Neural progenitor cell (in vitro differentiated cells): Measurements from ENCODE around the gene DNAJC30. TPM values are rescaled to one million over a fixed set of nuclear protein-coding genes. Genes with fewer than 3 reads are reported as not detected.

ENCODE experiments used
- DNase-seq: peaks from one replicate; pipeline ENCODE4 v3.0.0-alpha.2; 2016; ENCODE audit warnings: low spot score
- H2AFZ ChIP-seq: fragments of 200-600 bp; sonication (generic); replicated peaks from 2 replicates; pipeline ENCODE4 v1.6.1; 2016; ENCODE audit warnings: antibody characterized with exemption
- H3F3A ChIP-seq: fragments of 200-600 bp; sonication (generic); 2 replicates; pipeline ENCODE4 v1.6.1; 2016; ENCODE audit warnings: antibody characterized with exemption, low read depth
- H3K27ac ChIP-seq: fragments of 200-600 bp; sonication (generic); 2 replicates; pipeline ENCODE4 v1.5.1; 2016; ENCODE audit warnings: mild to moderate bottlenecking
- H3K27me3 ChIP-seq: fragments of 200-600 bp; sonication (generic); 2 replicates; pipeline ENCODE4 v1.6.1; 2016; ENCODE audit warnings: mild to moderate bottlenecking, moderate library complexity
- H3K36me3 ChIP-seq: fragments of 200-600 bp; sonication (generic); 2 replicates; pipeline ENCODE4 v1.5.1; 2016
- H3K4me1 ChIP-seq: fragments of 200-600 bp; sonication (generic); 2 replicates; pipeline ENCODE4 v1.6.1; 2016; ENCODE audit warnings: mixed run types
- H3K4me2 ChIP-seq: fragments of 200-600 bp; sonication (generic); 2 replicates; pipeline ENCODE4 v1.6.1; 2016
- H3K4me3 ChIP-seq: fragments of 200-600 bp; sonication (generic); 2 replicates; pipeline ENCODE4 v1.5.1; 2016
- H3K79me2 ChIP-seq: fragments of 200-600 bp; sonication (generic); 2 replicates; pipeline ENCODE4 v1.6.1; 2016; ENCODE audit warnings: low read depth
- H3K9ac ChIP-seq: fragments of 200-600 bp; sonication (generic); 2 replicates; pipeline ENCODE4 v1.6.1; 2016
- H3K9me3 ChIP-seq: fragments of 200-600 bp; sonication (generic); 2 replicates; pipeline ENCODE4 v1.5.1; 2016; ENCODE audit warnings: low read depth
- H4K20me1 ChIP-seq: fragments of 200-600 bp; sonication (generic); 2 replicates; pipeline ENCODE4 v1.6.1; 2016; ENCODE audit warnings: low read depth
- H3K27ac Mint-ChIP-seq: 3 replicates; pipeline ENCODE4 v1.8.0; 2021; ENCODE audit warnings: mixed read lengths
- H3K27me3 Mint-ChIP-seq: 2 replicates; pipeline ENCODE4 v1.8.0; 2022; ENCODE audit warnings: low read depth, mild to moderate bottlenecking, inconsistent platforms, moderate library complexity, mixed read lengths; ENCODE audit not compliant: insufficient read depth
- H3K36me3 Mint-ChIP-seq: 3 replicates; pipeline ENCODE4 v1.8.0; 2021; ENCODE audit warnings: mixed read lengths
- H3K4me1 Mint-ChIP-seq: 3 replicates; pipeline ENCODE4 v1.8.0; 2021; ENCODE audit warnings: mixed read lengths
- H3K4me3 Mint-ChIP-seq: 3 replicates; pipeline ENCODE4 v1.8.0; 2021; ENCODE audit warnings: mild to moderate bottlenecking, moderate library complexity, mixed read lengths
- H3K9me3 Mint-ChIP-seq: 3 replicates; pipeline ENCODE4 v1.8.0; 2020; ENCODE audit warnings: mixed read lengths
- CTCF ChIP-seq: fragments of 200-600 bp; sonication (generic); IDR thresholded peaks from 2 replicates; pipeline ENCODE4 v1.5.1; 2017; ENCODE audit warnings: antibody characterized with exemption, mild to moderate bottlenecking
- EZH2 ChIP-seq: fragments of 200-600 bp; sonication (generic); IDR thresholded peaks from 2 replicates; pipeline ENCODE4 v1.6.1; 2017; ENCODE audit warnings: antibody characterized with exemption, mild to moderate bottlenecking, moderate library complexity
- EZH2phosphoT487 ChIP-seq: fragments of 200-600 bp; sonication (generic); IDR thresholded peaks from 2 replicates; pipeline ENCODE4 v1.6.1; 2017; ENCODE audit warnings: antibody characterized with exemption
- total RNA-seq: library from RNA; depleted of rRNA; stranded (reverse); fragments of >200 nt; gene quantifications from 2 replicates; pipeline ENCODE4 v1.2.3, GENCODE V29; 2015; ENCODE audit warnings: low replicate concordance

The DNAJC30 gene
- total RNA-seq, 1 donor from 2014 or later: 0.94 TPM

- H3K4me1 Mint-ChIP-seq: peaks cover 23% of the 10 kb centered on the region
- H3K27ac ChIP-seq: peak overlapping the region; percentile 61
- H3K9me3 ChIP-seq: no peaks in the 10 kb centered on the region
- no peaks in the 10 kb centered on the region for H3K36me3 ChIP-seq
- H3K79me2 ChIP-seq: peaks cover 68% of the 10 kb centered on the region
- no peaks in the 10 kb centered on the region for H3F3A ChIP-seq
- H3K4me1 ChIP-seq: peaks cover 9% of the 10 kb centered on the region
- H2AFZ ChIP-seq: peak overlapping the region; percentile 93
- H3K27me3 Mint-ChIP-seq: peaks cover 8% of the 10 kb centered on the region
- peak overlapping the region; percentile 93 for H3K4me2 ChIP-seq
- H3K9ac ChIP-seq: peak overlapping the region; percentile 90
- H3K27ac Mint-ChIP-seq: no peak overlapping the region
- peak overlapping the region; percentile 95 for H3K4me3 ChIP-seq
- H3K4me3 Mint-ChIP-seq: peak overlapping the region; percentile 98
- peaks cover 15% of the 10 kb centered on the region for H3K36me3 Mint-ChIP-seq
- DNase-seq: peak; percentile 33
- H4K20me1 ChIP-seq: peaks cover 24% of the 10 kb centered on the region
- H3K27me3 ChIP-seq: no peaks in the 10 kb centered on the region
- no peak for TF ChIP-seq CTCF
- TF ChIP-seq EZH2: no peak
- no peak for TF ChIP-seq EZH2phosphoT487
- H3K9me3 Mint-ChIP-seq: no peaks in the 10 kb centered on the region
These were observed 553 bp downstream of the DNAJC30 start for GRCh38 chr7:73682745-73683055.

- Histone ChIP-seq H4K20me1 (peaks cover 24% of the 10 kb centered on the region), H3K4me1 (peaks cover 9% of the 10 kb centered on the region), H3F3A (no peaks in the 10 kb centered on the region), H3K4me3 (peak overlapping the region; percentile 95), H3K4me2 (peak overlapping the region; percentile 93), H2AFZ (no peak overlapping the region), H3K9me3 (no peaks in the 10 kb centered on the region), H3K36me3 (no peaks in the 10 kb centered on the region), H3K79me2 (peaks cover 60% of the 10 kb centered on the region), H3K27ac (no peak overlapping the region), H3K9ac (peak overlapping the region; percentile 15), H3K27me3 (no peaks in the 10 kb centered on the region)
- Mint-ChIP-seq H3K4me3 (peak overlapping the region; percentile 98), H3K27me3 (peaks cover 8% of the 10 kb centered on the region), H3K9me3 (no peaks in the 10 kb centered on the region), H3K4me1 (peaks cover 23% of the 10 kb centered on the region), H3K36me3 (peaks cover 15% of the 10 kb centered on the region), H3K27ac (no peak overlapping the region)
- no peak for TF ChIP-seq EZH2phosphoT487
- no peak for TF ChIP-seq EZH2
- no peak for TF ChIP-seq CTCF
- DNase-seq: no peak
These were observed 2.2 kb downstream of the DNAJC30 start for GRCh38 chr7:73681031-73681430.

DNA sequence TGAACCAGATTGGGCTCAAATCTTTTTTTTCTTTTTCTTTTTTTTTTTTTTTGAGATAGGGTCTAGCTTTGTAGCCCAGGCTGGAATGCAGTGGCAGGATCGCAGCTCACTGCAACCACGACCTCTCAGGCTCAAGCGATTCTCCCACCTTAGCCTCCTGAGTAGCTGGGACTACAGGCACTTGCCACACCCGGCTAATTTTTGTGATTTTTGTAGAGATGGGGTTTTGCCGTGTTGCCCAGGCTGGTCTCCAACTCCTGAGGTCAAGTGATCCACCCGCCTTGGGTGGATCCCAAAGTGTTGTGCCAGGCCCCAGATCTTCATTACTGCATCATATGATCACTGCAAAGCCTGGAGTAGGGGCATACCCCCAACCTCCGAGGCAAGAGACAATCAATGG, 2.8 kb downstream of the DNAJC30 start:
- Histone ChIP-seq H3K9ac (no peak overlapping the region), H3K4me2 (no peak overlapping the region), H3K4me3 (no peak overlapping the region), H3K27me3 (no peaks in the 10 kb centered on the region), H3K4me1 (peaks cover 9% of the 10 kb centered on the region), H3K79me2 (peaks cover 54% of the 10 kb centered on the region), H3K36me3 (no peaks in the 10 kb centered on the region), H3F3A (peaks cover 2% of the 10 kb centered on the region), H4K20me1 (peaks cover 24% of the 10 kb centered on the region), H2AFZ (no peak overlapping the region), H3K9me3 (no peaks in the 10 kb centered on the region), H3K27ac (no peak overlapping the region)
- H3K36me3 Mint-ChIP-seq: peaks cover 15% of the 10 kb centered on the region
- peaks cover 8% of the 10 kb centered on the region for H3K27me3 Mint-ChIP-seq
- H3K4me1 Mint-ChIP-seq: peaks cover 23% of the 10 kb centered on the region
- no peak for DNase-seq
- no peaks in the 10 kb centered on the region for H3K9me3 Mint-ChIP-seq
- H3K27ac Mint-ChIP-seq: no peak overlapping the region
- TF ChIP-seq CTCF (no peak), EZH2phosphoT487 (no peak), EZH2 (no peak)
- peak overlapping the region; percentile 98 for H3K4me3 Mint-ChIP-seq
